NAMALWA (cell line): ENCODE measurements around the gene TCHP.
A peak's percentile ranks its signal among the peaks of the same experiment; 100 is the strongest.
"Not testable (repeated sequence)": the region's sequence is repeated elsewhere in the genome, so short reads cannot be mapped to it uniquely, and the experiment has no call there.

Experiments used
- DNase-seq: peaks from one replicate; pipeline ENCODE4 v3.0.0-alpha.2; 2015; ENCODE audit warnings: low spot score

The TCHP gene

DNA sequence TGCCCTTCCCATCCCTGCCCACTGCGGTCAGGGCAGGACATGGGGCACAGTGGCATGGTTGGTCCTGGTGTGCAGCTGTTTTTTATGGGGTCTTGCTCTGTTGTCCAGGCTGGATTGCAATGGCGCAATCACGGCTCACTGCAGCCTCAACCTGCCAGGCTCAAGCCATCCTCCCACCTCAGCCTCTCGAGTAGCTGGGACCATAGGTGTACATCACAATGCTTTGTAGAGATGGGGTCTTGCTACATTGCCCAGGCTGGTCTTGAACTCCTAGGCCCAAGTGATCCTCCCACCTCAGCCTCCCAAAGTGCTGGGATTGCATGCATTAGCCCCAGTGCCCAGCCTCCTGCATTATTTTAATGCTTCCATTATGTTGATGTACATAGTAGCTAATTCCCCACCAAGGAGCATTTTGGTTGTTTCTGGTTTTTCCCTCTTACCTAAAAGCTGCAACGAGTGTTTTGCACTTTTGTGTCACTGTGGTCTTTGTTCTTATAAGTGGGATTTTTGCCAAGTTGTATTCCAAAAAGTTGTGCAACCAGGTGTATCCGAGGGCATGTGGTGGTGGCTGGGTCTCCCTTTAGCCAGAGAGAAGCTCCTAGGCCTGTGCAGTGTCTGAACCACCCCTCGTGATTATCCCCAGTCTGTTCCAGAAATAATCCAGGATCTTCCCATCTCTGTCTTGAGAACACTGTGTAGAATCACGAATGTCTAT, 10.3 kb downstream of the TCHP start:
- DNase-seq, result no peak

DNA sequence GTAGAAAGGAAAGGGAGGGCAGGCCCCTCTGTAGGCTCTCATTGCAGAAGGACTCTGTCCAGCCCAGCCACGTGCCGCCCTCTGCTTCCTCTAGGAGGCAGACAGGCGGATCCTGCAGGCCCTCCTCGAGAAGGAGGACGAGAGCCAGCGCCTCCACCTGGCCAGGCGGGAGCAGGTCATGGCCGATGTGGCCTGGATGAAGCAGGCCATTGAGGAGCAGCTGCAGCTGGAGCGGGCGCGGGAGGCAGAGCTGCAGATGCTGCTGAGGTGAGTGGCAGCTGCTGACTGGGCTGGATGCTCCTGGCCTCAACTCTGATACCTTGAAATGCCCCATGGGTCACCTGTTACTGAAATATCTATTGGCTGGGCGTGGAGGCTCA, 10.9 kb downstream of the TCHP start:
- DNase-seq, result peak; percentile 48

DNA sequence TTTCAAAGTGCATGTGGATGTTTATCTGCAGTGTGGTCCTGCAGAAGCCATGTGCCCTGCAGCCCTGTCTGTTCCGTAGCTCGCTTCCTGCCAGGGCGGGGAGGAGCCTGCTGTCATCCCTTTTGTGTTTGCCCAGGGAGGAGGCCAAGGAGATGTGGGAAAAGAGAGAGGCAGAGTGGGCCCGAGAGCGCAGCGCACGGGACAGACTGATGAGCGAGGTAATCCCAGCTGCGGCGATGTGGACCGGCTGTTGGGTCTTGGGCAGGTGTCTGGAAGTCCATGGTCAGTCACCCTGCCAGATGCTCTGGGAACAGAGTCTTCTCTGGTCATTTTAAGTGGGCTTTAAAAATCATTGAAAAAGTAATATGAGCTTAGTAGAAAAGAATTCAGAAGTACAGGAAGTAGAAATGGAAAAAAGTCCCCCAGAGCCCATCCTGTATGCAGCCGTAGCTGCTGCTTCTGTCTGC, 12.8 kb downstream of the TCHP start:
- DNase-seq, result no peak

DNA sequence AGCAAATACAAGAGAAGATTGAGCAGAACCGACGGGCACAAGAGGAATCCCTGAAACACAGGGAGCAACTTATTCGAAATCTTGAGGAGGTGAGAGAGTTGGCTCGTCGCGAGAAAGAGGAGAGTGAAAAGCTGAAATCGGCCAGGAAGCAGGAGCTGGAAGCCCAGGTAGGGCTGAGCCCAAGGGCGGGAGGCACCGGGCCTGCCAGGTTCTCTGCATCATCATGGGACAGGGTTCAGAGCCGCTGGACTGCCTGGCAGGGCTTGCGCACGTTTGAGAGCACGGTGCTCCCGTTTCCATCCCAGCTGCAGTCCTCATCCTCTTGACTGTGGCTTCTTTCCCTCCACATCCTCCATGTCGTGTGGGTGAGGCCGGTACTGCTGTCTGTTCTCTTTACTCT, 14.4 kb downstream of the TCHP start:
- DNase-seq, result no peak

DNA sequence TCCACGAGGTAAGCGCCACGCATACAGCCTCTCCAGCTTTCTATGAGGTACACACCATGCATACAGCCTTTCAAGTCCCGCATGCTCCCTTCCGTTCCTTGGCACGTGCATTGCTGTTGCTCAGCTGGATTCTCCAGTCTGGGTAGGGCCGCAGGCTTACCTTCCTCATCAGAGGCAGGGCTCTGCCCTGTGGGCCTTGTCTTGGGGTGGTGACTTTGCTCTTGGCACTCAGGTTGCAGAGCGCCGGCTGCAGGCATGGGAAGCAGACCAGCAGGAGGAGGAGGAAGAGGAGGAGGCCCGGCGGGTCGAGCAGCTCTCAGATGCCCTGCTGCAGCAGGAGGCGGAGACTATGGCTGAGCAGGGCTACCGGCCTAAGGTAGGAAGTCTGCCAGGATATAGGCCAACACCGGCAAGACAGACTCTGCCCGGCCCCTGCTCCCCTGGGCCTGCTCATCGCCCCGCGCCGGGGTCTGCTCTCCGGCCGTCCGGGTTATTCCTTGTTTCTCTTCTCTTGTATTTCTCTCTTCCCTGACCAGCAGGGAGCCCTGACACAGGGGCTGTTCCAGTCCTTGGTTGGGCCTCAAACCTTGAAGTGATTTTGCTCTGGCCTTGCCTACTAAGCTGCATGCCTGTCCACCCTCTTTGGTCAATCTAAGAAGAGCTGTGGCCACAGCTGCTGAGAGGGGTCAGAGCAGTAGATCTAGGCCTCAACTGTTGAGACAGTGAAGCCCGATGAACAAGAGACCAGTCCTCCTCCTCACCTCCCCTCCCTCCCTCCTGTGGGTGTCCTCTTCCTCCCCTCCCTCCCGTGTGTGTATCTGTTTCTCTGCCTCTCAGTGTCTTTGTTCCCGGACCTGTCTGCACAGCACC, 15.3 kb downstream of the TCHP start:
- DNase-seq, result no peak

DNA sequence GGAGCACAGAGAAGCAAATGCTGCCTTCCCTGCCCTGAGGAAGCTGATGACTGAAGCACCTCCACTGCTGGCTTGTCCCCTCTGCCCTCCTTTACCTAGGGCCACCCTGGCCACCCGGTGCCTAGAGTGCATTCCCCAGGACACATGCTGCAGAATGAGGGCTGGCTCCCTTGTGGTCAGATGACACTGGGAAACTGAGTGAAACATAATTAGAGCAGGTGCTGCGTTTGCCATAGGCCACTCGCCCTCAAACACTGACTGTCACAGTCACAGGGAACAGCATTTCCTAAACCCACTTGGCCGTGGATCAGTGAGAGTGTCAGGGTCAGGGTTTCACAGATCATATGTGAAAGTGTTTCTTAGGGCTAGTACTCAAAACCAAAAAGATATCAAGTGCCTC, 16.0 kb downstream of the TCHP start:
- DNase-seq, result no peak

DNA sequence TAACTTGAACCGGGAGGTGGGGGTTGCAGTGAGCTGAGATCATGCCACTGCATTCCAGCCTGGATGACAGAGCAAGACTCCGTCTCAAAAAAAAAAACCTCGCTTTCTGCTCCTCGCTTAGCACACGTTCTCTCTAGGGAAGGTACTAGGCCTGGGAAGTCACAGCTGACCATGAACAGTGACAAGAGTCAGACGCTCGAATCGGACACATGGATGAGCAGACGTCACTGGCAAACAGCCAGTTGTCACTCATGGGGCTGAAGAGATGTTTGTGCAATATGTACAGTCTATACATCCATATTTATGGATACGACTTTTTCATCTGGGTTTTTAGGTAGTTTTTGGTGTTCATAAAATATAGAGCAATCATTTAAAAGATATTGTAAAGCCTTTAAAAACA, 19.4 kb downstream of the TCHP start:
- no peak for DNase-seq

- DNase-seq, result no peak
Observed at GRCh38 chr12:109920261-109920780, 20.2 kb downstream of the TCHP start.

GRCh38 chr12:109921982-109922381, 21.9 kb downstream of the TCHP start:
- DNase-seq, result no peak

- DNase-seq, result no peak
Observed at GRCh38 chr12:109923038-109923437, 23.0 kb downstream of the TCHP start.

DNA sequence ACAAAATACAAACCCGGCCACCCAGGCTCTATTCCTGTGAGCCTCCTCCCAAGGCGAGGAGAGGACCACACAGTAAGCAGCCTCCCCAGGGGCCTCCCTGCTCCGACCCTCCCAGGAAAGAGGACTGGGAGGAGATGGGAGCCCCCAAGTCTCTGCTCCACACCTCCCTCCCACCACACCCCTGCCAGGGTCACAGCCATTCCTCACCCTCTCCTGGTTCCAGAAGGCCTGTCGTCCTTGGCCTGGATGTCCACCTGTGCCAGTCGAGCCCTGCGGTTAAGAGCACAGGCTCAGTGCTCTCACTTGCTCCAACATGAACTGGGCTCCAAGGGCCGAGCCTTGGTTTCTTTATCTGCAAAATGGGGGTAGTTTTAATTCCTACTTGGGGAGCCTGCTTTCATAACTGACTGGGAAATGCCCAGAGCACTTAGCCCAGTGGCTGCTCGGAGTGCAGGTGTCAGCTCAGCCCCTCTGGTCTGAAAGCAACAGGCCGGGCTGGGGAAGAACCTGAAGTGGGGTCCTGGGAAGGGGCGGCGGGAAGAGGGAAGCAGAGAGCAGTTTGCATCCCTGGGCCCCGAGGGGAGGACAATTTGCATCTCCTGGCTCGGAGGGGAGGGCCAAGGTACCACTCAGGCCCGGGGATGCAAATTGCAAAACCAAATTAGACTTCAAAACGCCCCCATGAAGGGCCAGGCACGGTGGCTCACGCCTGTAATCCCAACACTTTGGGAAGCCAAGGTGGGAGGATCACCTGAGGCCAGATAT, 23.6 kb downstream of the TCHP start:
- no peak for DNase-seq

- DNase-seq, result no peak
Observed at GRCh38 chr12:109925185-109925840, 25.2 kb downstream of the TCHP start.

DNA sequence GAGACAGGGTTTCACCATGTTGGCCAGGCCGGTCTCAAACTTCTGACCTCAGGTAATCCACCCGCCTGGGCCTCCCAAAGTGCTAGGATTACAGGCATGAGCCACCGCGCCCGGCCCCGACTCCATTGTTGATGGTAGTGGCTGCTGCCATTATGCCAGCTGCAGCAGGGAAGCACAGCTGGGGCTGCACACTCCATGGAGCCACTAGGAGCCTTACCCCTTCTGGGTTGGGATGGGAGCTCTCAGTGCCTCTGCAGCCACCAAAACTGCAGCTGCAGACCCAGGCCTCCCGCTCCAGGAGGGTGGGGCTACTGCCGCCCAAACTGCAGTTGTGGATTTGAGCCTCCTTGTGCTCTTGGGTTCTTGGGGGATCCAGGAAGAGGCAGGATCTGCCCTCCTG, 25.9 kb downstream of the TCHP start:
- DNase-seq, result no peak

- DNase-seq, result no peak
Observed at GRCh38 chr12:109926488-109927210, 26.6 kb downstream of the TCHP start.

DNA sequence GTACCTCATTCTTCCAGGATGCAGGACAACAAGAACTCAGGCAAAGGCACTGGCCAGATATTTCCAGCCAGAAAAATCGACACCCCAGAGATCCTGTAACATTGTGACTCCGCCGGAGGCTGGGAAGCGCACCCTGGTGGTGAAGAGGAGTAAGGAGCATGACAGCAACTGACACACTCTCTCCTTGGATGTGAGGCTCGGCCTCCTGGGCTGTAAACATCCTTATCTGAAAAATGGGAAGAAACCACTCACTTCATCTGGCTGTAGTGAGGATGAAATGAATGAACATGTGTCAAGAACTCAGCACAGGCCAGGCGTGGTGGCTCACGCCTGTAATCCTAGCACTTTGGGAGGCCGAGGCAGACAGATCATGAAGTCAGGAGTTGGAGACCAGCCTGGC, 27.5 kb downstream of the TCHP start:
- DNase-seq, result peak; percentile 47

- no peak for DNase-seq
Observed at GRCh38 chr12:109928058-109928656, 28.1 kb downstream of the TCHP start.

- DNase-seq, result not testable (repeated sequence)
Observed at GRCh38 chr12:109929326-109929725, 29.3 kb downstream of the TCHP start.

DNA sequence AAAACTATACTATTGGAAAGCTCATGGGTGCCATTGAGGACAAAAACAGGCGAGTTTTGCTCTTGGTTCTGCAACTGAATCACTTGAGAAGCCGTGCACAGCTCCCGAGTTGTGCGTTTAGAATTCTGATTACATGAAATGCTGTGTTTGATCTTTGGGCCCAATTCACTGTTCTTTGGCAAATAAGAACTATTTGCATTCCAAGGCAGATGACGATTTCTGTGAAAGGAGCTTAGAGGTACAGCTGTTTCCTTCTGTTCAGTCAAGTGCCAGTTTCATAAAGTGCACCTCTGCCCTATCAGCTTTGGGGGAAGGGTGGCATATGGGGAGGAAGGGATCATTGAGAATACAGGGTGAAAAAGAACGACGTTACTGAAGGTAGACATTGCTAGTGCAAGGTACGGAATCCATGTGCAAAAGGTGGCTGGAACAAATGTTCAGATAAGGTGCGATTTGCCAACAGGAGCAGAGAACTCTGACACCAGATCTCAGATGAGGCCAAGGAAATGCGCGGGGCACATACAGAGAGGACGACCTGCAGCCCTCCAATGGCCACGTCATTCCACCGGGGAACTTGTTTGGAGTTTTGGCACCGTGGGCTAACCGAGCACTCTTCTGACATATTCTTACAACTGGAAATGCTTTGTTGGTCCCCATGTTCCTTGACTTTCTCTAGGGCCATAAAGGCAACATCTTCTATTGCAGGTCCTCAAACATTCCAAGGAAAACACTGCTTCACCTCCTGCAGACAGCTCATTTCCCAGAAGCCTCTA, 30.1 kb downstream of the TCHP start:
- DNase-seq, result no peak

DNA sequence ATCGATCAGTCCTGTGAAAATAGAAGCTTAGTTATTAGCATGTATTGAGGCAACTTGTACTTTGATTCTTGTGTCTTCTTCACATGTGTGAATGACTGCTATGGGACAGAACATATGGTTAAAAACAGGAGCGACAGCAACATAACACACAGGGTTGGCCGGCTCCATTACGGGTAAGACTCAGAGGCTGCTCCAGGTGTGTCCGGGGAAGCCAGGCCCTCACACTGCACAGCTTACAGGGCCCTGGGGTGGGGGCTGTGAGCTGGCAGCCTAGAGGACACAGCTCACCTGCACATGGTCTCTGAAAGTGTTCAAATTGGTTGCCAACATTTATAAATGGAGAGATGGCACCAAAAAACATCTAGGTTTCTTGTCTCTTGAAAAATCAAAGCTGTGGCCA, 31.1 kb downstream of the TCHP start:
- DNase-seq, result no peak
